WTC11 (cell line): ENCODE data around the gene BTBD2.

ENCODE experiments used
- ELF4 ChIP-seq: sonication (generic); formaldehyde crosslinking; IDR thresholded peaks from 2 replicates; pipeline ENCODE4 v1.8.1; 2022; ENCODE audit warnings: low read depth, mild to moderate bottlenecking, moderate library complexity, missing genetic modification reagents
- FOXJ3 ChIP-seq: sonication (generic); formaldehyde crosslinking; IDR thresholded peaks from 2 replicates; pipeline ENCODE4 v1.9.0; 2021; ENCODE audit warnings: missing genetic modification reagents, mild to moderate bottlenecking, borderline replicate concordance
- FOXK1 ChIP-seq: sonication (generic); formaldehyde crosslinking; IDR thresholded peaks from 2 replicates; pipeline ENCODE4 v1.8.0; 2022; ENCODE audit warnings: mild to moderate bottlenecking, moderate library complexity, missing genetic modification reagents
- GRHL2 ChIP-seq: fragments of 250-450 bp; sonication (Bioruptor Pico); IDR thresholded peaks from 2 replicates; pipeline ENCODE4 v1.8.0; 2022; ENCODE audit warnings: mild to moderate bottlenecking, moderate library complexity; ENCODE audit not compliant: insufficient replicate concordance, severe bottlenecking
- TEAD4 ChIP-seq: sonication (generic); formaldehyde crosslinking; IDR thresholded peaks from 2 replicates; pipeline ENCODE4 v1.8.0; 2022; ENCODE audit warnings: mild to moderate bottlenecking, missing genetic modification reagents
- TP53 ChIP-seq: sonication (generic); formaldehyde crosslinking; IDR thresholded peaks from 2 replicates; pipeline ENCODE4 v1.8.1; 2023; ENCODE audit warnings: mild to moderate bottlenecking, missing genetic modification reagents
- ZBTB21 ChIP-seq: sonication (generic); formaldehyde crosslinking; IDR thresholded peaks from 2 replicates; pipeline ENCODE4 v1.8.1; 2023; ENCODE audit warnings: mild to moderate bottlenecking, missing genetic modification reagents, borderline replicate concordance
- TF ChIP-seq, protein P1 (sequence below): fragments of 250-450 bp; sonication (Bioruptor Pico); IDR thresholded peaks from 2 replicates; pipeline ENCODE4 v1.9.0; 2021; ENCODE audit warnings: moderate library complexity, mild to moderate bottlenecking, inconsistent platforms, borderline replicate concordance
- TF ChIP-seq, protein P2 (sequence below): fragments of 200-600 bp; IDR thresholded peaks from 2 replicates; pipeline ENCODE4 v1.8.0; 2022; ENCODE audit warnings: antibody characterized with exemption
- TF ChIP-seq, protein P3 (sequence below): sonication (generic); formaldehyde crosslinking; IDR thresholded peaks from 2 replicates; pipeline ENCODE4 v1.8.1; 2023; ENCODE audit warnings: mild to moderate bottlenecking, moderate library complexity, missing genetic modification reagents
- TF ChIP-seq, protein P4 (sequence below): sonication (generic); formaldehyde crosslinking; IDR thresholded peaks from 2 replicates; pipeline ENCODE4 v1.8.1; 2023; ENCODE audit warnings: mild to moderate bottlenecking, missing genetic modification reagents, moderate library complexity

DNA sequence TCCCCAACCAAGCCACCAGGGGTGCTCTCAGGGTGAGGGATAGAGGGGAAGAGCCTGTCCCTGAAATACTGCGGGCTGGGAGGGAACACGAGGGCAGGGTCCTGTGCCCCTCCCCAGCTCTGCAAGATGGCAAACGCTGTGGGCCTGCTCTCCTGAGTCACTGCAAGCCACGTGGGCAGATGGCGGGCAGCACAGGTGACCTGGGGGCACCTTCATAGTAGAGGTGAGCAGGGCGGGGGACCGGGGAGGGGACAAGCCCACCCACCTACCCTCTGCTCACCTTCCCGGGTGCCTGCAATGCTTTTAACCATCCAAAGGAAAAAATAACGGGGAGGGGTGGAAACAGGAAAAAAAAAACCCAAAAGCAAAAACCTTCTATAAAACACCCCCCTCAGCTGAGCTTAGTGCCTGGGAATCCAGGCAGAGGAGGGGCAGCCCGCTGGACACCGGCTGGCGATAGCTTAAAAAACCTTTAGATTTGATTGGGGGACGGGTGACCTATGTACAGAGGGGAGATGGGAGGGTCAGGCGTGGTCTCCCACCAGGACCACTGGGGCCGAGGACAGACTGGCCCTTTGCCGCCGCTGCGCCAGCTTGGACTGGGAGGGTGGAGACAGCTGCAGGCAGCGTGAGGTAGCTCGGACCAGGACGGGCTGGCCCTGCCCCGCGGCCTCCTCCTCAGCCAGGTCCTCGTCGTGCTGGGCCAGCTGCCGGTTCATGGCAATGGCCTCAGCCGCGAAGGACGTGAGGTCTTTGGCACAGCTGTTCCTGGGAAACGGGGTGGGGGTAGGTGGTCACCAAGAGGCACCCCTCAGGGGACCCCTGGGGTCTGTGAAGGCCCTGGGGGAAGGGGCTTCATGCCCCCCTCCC lies 23.8 kb upstream of the BTBD2 start:
- TF ChIP-seq, protein P1, sequence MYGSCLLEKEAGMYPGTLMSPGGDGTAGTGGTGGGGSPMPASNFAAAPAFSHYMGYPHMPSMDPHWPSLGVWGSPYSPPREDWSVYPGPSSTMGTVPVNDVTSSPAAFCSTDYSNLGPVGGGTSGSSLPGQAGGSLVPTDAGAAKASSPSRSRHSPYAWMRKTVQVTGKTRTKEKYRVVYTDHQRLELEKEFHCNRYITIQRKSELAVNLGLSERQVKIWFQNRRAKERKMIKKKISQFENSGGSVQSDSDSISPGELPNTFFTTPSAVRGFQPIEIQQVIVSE (CRISPR knock-in tag), result no peak
- TF ChIP-seq, protein P2, sequence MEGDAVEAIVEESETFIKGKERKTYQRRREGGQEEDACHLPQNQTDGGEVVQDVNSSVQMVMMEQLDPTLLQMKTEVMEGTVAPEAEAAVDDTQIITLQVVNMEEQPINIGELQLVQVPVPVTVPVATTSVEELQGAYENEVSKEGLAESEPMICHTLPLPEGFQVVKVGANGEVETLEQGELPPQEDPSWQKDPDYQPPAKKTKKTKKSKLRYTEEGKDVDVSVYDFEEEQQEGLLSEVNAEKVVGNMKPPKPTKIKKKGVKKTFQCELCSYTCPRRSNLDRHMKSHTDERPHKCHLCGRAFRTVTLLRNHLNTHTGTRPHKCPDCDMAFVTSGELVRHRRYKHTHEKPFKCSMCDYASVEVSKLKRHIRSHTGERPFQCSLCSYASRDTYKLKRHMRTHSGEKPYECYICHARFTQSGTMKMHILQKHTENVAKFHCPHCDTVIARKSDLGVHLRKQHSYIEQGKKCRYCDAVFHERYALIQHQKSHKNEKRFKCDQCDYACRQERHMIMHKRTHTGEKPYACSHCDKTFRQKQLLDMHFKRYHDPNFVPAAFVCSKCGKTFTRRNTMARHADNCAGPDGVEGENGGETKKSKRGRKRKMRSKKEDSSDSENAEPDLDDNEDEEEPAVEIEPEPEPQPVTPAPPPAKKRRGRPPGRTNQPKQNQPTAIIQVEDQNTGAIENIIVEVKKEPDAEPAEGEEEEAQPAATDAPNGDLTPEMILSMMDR, result no peak
- TF ChIP-seq GRHL2 (CRISPR knock-in tag), result no peak
- no peak for TF ChIP-seq ELF4 (CRISPR knock-in tag)
- no peak for TF ChIP-seq ZBTB21 (CRISPR knock-in tag)
- TF ChIP-seq, protein P3, sequence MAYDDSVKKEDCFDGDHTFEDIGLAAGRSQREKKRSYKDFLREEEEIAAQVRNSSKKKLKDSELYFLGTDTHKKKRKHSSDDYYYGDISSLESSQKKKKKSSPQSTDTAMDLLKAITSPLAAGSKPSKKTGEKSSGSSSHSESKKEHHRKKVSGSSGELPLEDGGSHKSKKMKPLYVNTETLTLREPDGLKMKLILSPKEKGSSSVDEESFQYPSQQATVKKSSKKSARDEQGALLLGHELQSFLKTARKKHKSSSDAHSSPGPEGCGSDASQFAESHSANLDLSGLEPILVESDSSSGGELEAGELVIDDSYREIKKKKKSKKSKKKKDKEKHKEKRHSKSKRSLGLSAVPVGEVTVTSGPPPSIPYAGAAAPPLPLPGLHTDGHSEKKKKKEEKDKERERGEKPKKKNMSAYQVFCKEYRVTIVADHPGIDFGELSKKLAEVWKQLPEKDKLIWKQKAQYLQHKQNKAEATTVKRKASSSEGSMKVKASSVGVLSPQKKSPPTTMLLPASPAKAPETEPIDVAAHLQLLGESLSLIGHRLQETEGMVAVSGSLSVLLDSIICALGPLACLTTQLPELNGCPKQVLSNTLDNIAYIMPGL (CRISPR knock-in tag), result no peak
- TF ChIP-seq FOXJ3, result no peak
- TF ChIP-seq, protein P4, sequence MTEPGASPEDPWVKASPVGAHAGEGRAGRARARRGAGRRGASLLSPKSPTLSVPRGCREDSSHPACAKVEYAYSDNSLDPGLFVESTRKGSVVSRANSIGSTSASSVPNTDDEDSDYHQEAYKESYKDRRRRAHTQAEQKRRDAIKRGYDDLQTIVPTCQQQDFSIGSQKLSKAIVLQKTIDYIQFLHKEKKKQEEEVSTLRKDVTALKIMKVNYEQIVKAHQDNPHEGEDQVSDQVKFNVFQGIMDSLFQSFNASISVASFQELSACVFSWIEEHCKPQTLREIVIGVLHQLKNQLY (CRISPR knock-in tag), result no peak
- no peak for TF ChIP-seq TEAD4
- no peak for TF ChIP-seq FOXK1 (CRISPR knock-in tag)
- no peak for TF ChIP-seq TP53
